ENCODE results near the gene BEX5. TPM values are rescaled to one million over a fixed set of nuclear protein-coding genes. Genes with fewer than 3 reads are reported as not detected.

BEX5 gene
- total RNA-seq, 3 donors from 2014 or later: 1.2 to 1.9 (median 1.8) TPM

DNA sequence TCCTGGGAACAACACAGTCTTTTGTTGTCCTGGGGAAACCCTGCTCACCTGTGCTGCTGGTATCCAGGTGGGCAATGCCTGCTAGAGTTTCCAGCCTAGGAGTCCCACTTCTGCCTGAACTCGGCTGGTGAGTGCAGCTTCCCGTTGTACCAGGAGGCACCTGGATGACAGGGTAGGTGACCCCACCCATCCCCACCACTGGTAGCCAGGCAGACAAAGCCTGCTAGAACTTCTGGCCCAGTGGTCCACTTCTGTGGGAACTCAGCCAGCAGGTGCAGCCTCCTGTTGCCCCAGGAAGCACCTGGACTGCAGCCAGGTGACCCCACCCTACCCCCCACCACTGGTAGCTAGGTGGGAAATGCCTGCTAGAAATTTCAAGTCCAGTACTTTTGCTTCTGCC lies 40.0 kb downstream of the BEX5 start:
- Mint-ChIP-seq H3K4me1 (ENCODE audit: low read depth) (no peaks in the 10 kb centered on the region), H3K4me3 (no peak overlapping the region), H3K36me3 (ENCODE audit: insufficient read depth) (no peaks in the 10 kb centered on the region), H3K27me3 (ENCODE audit: low read depth) (peaks cover 15% of the 10 kb centered on the region), H3K9me3 (no peaks in the 10 kb centered on the region)
- ATAC-seq (no peak), DNase-seq (no peak)

DNA sequence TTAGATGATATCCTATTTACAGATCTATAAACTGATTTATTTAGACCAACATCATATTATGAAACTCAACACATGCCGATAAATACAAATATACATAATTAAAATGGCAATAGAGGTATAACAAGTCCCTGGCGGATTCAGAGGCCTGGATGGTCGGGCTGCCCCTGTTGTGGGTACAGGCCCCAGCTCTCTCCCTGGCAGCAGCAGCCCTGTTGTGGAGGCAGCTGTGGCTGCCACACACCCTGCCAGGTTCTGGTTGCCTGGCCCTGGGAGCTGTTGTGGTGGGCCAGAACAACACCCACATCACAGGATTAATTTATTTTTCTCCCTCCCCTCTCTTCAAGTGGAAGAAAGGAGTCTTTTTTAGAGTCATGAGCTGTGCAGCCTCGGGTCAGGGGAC lies 42.4 kb downstream of the BEX5 start:
- H3K27me3 Mint-ChIP-seq (ENCODE audit: low read depth): peaks cover 10% of the 10 kb centered on the region
- no peaks in the 10 kb centered on the region for H3K36me3 Mint-ChIP-seq (ENCODE audit: insufficient read depth)
- ATAC-seq (no peak), DNase-seq (no peak)
- H3K9me3 Mint-ChIP-seq: no peaks in the 10 kb centered on the region
- H3K4me1 Mint-ChIP-seq (ENCODE audit: low read depth): no peaks in the 10 kb centered on the region
- no peak overlapping the region for H3K4me3 Mint-ChIP-seq

Other genes starting within 250 kb of the BEX5 start
- gene ZMAT1, start 223.9 kb downstream of the BEX5 start, total RNA-seq: 1 to 10 TPM in 2 of 3 donors, under 1 TPM in 1; 0.95 to 1.1 (median 1.1) TPM
- gene TCEAL2, start 30.3 kb downstream of the BEX5 start, total RNA-seq: not detected
- not detected for gene TCEAL6, start 13.5 kb downstream of the BEX5 start, total RNA-seq
- gene TCP11X1, start 59.3 kb upstream of the BEX5 start, total RNA-seq: not detected
- gene NXF2, start 91.2 kb upstream of the BEX5 start, total RNA-seq: not detected